Transverse colon (tissue), 4 donors: ENCODE data around the gene OPA1. TPM values are rescaled to one million over a fixed set of nuclear protein-coding genes. Genes with fewer than 3 reads are reported as not detected.

ENCODE experiments used
- DNase-seq: peaks from one replicate; pipeline ENCODE4 v3.0.0-alpha.2; 2019
- H3K27ac ChIP-seq, 4 donors: fragments of 200-600 bp; sonication (generic); 2 replicates each; pipeline ENCODE4 v1.5.1; 2016 to 2018; ENCODE audit warnings: inconsistent platforms in 4 of 4
- H3K27me3 ChIP-seq: fragments of 200-600 bp; sonication (generic); 2 replicates; pipeline ENCODE4 v1.5.1; 2017; ENCODE audit warnings: inconsistent platforms
- H3K36me3 ChIP-seq, 4 donors: fragments of 200-600 bp; sonication (generic); 2 replicates each; pipeline ENCODE4 v1.5.1; 2017 to 2019; ENCODE audit warnings: inconsistent platforms in 4 of 4
- H3K4me1 ChIP-seq, 4 donors: fragments of 200-600 bp; sonication (generic); 2 replicates each; pipeline ENCODE4 v1.5.1; 2017 to 2020; ENCODE audit warnings: inconsistent platforms in 4 of 4
- H3K4me3 ChIP-seq, 4 donors: fragments of 200-600 bp; sonication (generic); 1 replicate in 1 of 4; 2 replicates in 3 of 4; pipeline versions ENCODE4 v1.5.1 to v1.6.1; 2017 to 2019; ENCODE audit warnings: inconsistent platforms in 4 of 4
- H3K9me3 ChIP-seq, 2 donors: fragments of 200-600 bp; sonication (generic); 2 replicates each; pipeline ENCODE4 v1.5.1; 2017 to 2019; ENCODE audit warnings: inconsistent platforms in 2 of 2
- EP300 ChIP-seq: sonication (generic); formaldehyde crosslinking; IDR thresholded peaks from one replicate; pipeline ENCODE4 v1.6.1; 2017; ENCODE audit warnings: antibody characterized with exemption, low read depth
- POLR2A ChIP-seq: fragments of 450-650 bp; IDR thresholded peaks from one replicate; pipeline ENCODE4 v1.6.1; 2016; ENCODE audit warnings: antibody characterized with exemption, mild to moderate bottlenecking, moderate library complexity
- POLR2AphosphoS5 ChIP-seq, 3 donors: sonication (generic); formaldehyde crosslinking; IDR thresholded peaks; one replicate each; pipeline ENCODE4 v1.6.1; 2016; ENCODE audit warnings: antibody characterized with exemption in 3 of 3
- WGBS, 2 donors: methylation state at CpG; one replicate each; pipeline ENCODE4 v1.1.5; 2018; ENCODE audit warnings: low coverage in 1 of 2; 5-methylcytosine and 5-hydroxymethylcytosine counted together
- in situ Hi-C, 4 donors: fragments of 200-750 bp; cut with MboI; loops; one replicate each; pipeline versions ENCODE4 v1.15.0 to v1.15.1; 2017; ENCODE audit warnings: low sequenced_read_pairs in 3 of 4, low pct_ligation_motif_present in 1 of 4, low pct_unique_long_range_greater_than_20kb in 1 of 4
- intact Hi-C: fragments of 100-400 bp; cut with DNase I; formaldehyde crosslinking; loops from one replicate; pipeline ENCODE4 v1.15.1; 2023; ENCODE audit warnings: low total_unique reads
- total RNA-seq, 4 donors: library from RNA; depleted of rRNA; stranded (reverse); fragments of >200 nt; gene quantifications; one replicate each; pipeline ENCODE4 v1.1.0, GENCODE V29; 2016
- TF ChIP-seq, protein P1 (sequence below), 5 experiments: fragments of 200-600 bp in 3 of 5; fragments of 450-650 bp in 2 of 5; sonication (generic) in 3 of 5; IDR thresholded peaks; 1 replicate in 2 of 5; 2 replicates in 3 of 5; pipeline ENCODE4 v1.5.1; 2016 to 2017; ENCODE audit warnings: antibody characterized with exemption in 5 of 5, inconsistent platforms in 3 of 5, mild to moderate bottlenecking in 2 of 5, moderate library complexity in 1 of 5

Gene OPA1
- total RNA-seq, 4 donors from 2014 or later = 56.9 to 92.4 (median 69.8) TPM

DNA sequence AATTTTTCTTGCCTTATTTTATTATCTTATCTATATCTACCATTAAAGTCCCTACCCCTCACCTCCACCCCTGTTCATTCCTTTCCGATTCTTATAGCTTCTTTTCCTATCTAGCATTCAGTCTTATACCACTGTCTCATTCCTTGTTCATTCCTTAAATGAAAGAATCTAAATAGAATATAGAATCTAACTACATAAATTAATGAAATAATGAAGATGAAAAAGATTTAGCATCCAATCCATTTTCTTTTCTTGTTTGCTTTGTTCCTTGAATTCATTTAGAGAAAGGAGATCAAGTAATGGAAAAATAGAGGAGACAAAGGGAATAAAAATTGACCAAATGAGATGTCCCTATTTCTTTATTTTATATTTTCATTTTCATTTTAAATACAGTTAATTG is 67.2 kb downstream of the OPA1 start:
- intact Hi-C loops (no loop called here), in situ Hi-C loops (loop anchor here in 2 of 4 donors (25.0 kb wide), 1 partner anchor 652 kb away; no protein-coding TSS in a partner anchor)
- Histone ChIP-seq H3K27ac (no peak overlapping the region), H3K27me3 (no peaks in the 10 kb centered on the region), H3K9me3 (no peaks in the 10 kb centered on the region), H3K36me3 (peaks cover 0 to 56% (median 18%) of the 10 kb centered on the region in 4 donors), H3K4me1 (no peaks in the 10 kb centered on the region), H3K4me3 (no peak overlapping the region)
- DNase-seq = no peak
- WGBS, 2 donors = 88 to 93% methylated on average over 1 of the region's 1 CpG
- no peak for TF ChIP-seq EP300

DNA sequence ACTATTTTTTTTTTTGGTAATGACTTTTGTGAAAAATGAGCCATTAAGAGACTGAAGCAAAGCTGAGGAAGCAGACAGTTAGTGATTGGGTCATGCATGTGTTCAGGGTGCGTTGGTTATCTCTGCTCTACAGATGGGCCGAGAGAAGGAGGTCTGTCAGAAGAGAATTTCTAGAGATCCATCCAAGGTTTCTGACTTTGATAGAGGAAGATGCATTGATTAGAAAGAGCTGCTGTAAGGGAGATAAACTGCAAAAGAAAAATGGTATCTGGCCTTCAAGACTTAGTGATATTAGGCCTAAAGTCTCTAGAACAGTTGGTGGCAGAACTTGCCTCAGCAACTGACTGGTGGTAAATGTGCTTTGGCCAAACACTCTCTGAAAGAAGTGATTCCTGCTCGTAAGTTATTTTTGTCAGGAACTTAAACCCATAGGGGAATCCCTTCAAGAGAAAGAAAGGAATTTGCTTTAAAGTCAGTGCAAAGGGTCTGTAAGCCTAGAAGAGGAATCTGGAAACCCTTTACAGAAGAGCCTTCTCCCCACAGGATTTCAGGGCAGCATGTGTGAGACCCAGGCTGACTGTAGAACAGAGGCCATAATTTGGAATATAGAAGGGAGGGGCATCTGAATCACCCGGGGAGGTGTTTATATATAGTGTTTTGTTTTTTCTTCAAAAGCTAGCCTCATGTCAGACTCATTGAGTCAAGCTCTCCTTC is 67.8 kb downstream of the OPA1 start:
- Histone ChIP-seq H3K4me3 (no peak overlapping the region), H3K27me3 (no peaks in the 10 kb centered on the region), H3K36me3 (peaks cover 0 to 56% (median 18%) of the 10 kb centered on the region in 4 donors), H3K4me1 (no peaks in the 10 kb centered on the region), H3K9me3 (no peaks in the 10 kb centered on the region), H3K27ac (no peak overlapping the region)
- in situ Hi-C loops (loop anchor here in 2 of 4 donors (25.0 kb wide), 1 partner anchor 651 kb away; no protein-coding TSS in a partner anchor), intact Hi-C loops (no loop called here)
- no peak for DNase-seq
- no peak for TF ChIP-seq POLR2AphosphoS5 (IDR thresholded peaks at IDR 0.05)
- no peak for TF ChIP-seq POLR2A
- TF ChIP-seq, protein P1, sequence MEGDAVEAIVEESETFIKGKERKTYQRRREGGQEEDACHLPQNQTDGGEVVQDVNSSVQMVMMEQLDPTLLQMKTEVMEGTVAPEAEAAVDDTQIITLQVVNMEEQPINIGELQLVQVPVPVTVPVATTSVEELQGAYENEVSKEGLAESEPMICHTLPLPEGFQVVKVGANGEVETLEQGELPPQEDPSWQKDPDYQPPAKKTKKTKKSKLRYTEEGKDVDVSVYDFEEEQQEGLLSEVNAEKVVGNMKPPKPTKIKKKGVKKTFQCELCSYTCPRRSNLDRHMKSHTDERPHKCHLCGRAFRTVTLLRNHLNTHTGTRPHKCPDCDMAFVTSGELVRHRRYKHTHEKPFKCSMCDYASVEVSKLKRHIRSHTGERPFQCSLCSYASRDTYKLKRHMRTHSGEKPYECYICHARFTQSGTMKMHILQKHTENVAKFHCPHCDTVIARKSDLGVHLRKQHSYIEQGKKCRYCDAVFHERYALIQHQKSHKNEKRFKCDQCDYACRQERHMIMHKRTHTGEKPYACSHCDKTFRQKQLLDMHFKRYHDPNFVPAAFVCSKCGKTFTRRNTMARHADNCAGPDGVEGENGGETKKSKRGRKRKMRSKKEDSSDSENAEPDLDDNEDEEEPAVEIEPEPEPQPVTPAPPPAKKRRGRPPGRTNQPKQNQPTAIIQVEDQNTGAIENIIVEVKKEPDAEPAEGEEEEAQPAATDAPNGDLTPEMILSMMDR (IDR thresholded peaks at IDR 0.05) = no peak
- no peak for TF ChIP-seq EP300
- 82 to 94% methylated on average over 2 to 4 of the region's 4 CpGs for WGBS, 2 donors

DNA sequence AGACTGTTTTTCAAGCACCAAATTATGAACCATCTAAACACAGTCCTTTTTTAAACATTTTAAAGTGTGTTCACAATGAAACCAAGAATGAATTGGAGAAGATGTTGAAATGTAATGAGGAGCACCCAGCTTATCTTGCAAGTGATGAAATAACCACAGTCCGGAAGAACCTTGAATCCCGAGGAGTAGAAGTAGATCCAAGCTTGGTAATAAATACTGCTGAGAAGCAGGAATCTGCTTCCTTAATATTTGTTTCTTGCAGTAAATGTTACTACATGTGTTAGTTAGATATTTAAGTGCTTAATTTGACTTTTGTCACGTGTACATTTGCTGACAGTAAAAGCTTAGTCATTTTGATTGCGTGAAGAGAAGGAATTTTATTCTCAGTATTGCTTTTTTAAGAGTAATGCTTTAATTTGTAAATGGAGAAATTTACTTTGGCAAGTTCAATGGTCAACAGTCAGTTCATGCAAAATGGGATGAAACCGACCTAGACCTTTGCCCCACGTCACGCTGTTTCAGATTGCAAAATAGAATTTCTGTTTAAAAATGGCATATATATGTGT is 69.8 kb downstream of the OPA1 start:
- intact Hi-C loops (no loop called here), in situ Hi-C loops (loop anchor here in 2 of 4 donors (25.0 kb wide), 1 partner anchor 649 kb away; no protein-coding TSS in a partner anchor)
- H3K4me3 ChIP-seq = no peak overlapping the region
- H3K36me3 ChIP-seq = peaks cover 0 to 58% (median 23%) of the 10 kb centered on the region in 4 donors
- H3K27me3 ChIP-seq = no peaks in the 10 kb centered on the region
- no peaks in the 10 kb centered on the region for H3K4me1 ChIP-seq
- 86 to 87% methylated on average over 7 of the region's 7 CpGs for WGBS, 2 donors
- H3K9me3 ChIP-seq = no peaks in the 10 kb centered on the region
- no peak for TF ChIP-seq POLR2A
- TF ChIP-seq EP300 = no peak
- no peak for TF ChIP-seq POLR2AphosphoS5 (IDR thresholded peaks at IDR 0.05)
- TF ChIP-seq, protein P1 (IDR thresholded peaks at IDR 0.05) = no peak
- no peak overlapping the region for H3K27ac ChIP-seq
- DNase-seq = no peak

DNA sequence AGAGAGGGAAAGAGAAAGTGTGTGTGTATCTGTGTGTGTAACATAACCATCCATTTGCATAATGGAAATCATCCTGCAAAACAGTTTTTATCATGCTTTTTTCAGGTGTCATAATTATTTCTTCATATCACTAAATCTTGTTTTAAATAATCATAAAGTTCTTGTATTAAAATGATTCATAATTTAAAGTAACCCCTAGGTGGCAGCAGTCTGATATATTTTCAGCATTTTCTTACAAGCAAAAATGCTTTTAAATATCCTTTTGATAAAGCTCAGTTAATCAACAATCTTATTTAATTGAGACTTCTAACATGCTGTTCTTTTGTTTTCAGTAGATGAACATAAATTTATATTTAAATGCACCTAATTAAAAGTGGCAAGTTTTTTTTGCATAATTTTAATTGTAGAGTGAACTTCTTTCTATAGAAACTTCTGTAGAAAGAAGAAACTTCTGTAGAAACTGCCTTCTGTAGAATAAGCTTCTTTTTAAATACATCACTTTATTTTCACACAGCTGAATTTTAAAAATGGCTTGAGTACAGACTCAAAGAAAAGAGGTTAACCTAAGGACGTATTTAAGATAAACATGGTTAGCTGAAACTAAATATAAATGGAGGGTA is 72.5 kb downstream of the OPA1 start:
- Histone ChIP-seq H3K27ac (no peak overlapping the region), H3K9me3 (no peaks in the 10 kb centered on the region), H3K4me3 (no peak overlapping the region), H3K27me3 (no peaks in the 10 kb centered on the region), H3K4me1 (no peaks in the 10 kb centered on the region), H3K36me3 (peaks cover 0 to 63% (median 23%) of the 10 kb centered on the region in 4 donors)
- DNase-seq = no peak
- WGBS, 2 donors = 88 to 100% methylated on average over 1 of the region's 1 CpG
- in situ Hi-C loops (loop anchor here in 2 of 4 donors (25.0 kb wide), 1 partner anchor 647 kb away; no protein-coding TSS in a partner anchor), intact Hi-C loops (no loop called here)
- no peak for TF ChIP-seq POLR2A
- no peak for TF ChIP-seq EP300
- TF ChIP-seq, protein P1 (IDR thresholded peaks at IDR 0.05) = peak; percentile 46 to 53 (median 49)
- TF ChIP-seq POLR2AphosphoS5 (IDR thresholded peaks at IDR 0.05) = no peak
